K562 (cell line): ENCODE measurements around the gene SYNCRIP. TPM values are rescaled to one million over a fixed set of nuclear protein-coding genes. Genes with fewer than 3 reads are reported as not detected.

Experiments used
- ATAC-seq: fragments of 200-7000 bp; cut with Tn5 transposase; 3 replicates; pipeline ENCODE4 v1.9.1; 2020; ENCODE audit warnings: moderate library complexity
- BruUV-seq: library from RNA; stranded (reverse); fragments of 400-500 nt; replicated peaks from 2 replicates; lab custom pipeline; 2021; lab: Mats Ljungman, UMichigan
- CTCF ChIA-PET: fragments of 300-600 bp; formaldehyde crosslinking; extraction: SDS; loops from one replicate; lab custom pipeline; 2021; ENCODE audit warnings: low intra/inter-chr PET ratio; lab: Yijun Ruan, JAX
- POLR2A ChIA-PET: fragments of 300-600, 350-650 bp; sonication (Branson Sonifier 250); formaldehyde crosslinking; extraction: SDS; loops from one replicate; lab custom pipeline; 2021; ENCODE audit warnings: antibody characterized with exemption, inconsistent platforms; lab: Yijun Ruan, JAX
- DNase-seq, 4 experiments: peaks; one replicate each; pipeline versions ENCODE4 v3.0.0 to v3.0.0-alpha.2; 2011 to 2018; ENCODE audit warnings: low spot score in 3 of 4, mixed read lengths in 3 of 4; ENCODE audit errors: extremely low read depth in 1 of 4
- FAIRE-seq: peaks from 2 replicates; lab custom pipeline; 2011; peaks lifted over from hg19 to GRCh38; lab: Jason Lieb, UNC
- H2AFZ ChIP-seq: 2 replicates; pipeline ENCODE4 v1.6.0; 2011; ENCODE audit warnings: low read depth, low read length, control low read depth, inconsistent platforms
- H3K27ac ChIP-seq: fragments of 200-600 bp; 3 replicates; pipeline ENCODE4 v1.8.0; 2011; ENCODE audit warnings: low read depth, mild to moderate bottlenecking, control low read depth, inconsistent platforms, low read length, moderate library complexity, mixed read lengths; ENCODE audit errors: extremely low read depth
- H3K27me3 ChIP-seq, 2 experiments: fragments of 300-600 bp in 1 of 2; 2 replicates in 1 of 2; 3 replicates in 1 of 2; pipeline versions ENCODE4 v1.6.0 to v1.8.0; 2011; ENCODE audit warnings: inconsistent platforms in 2 of 2, low read length in 2 of 2, mild to moderate bottlenecking in 1 of 2, mixed read lengths in 1 of 2, moderate library complexity in 1 of 2; ENCODE audit not compliant: control insufficient read depth in 2 of 2, insufficient read depth in 2 of 2
- H3K36me3 ChIP-seq: fragments of 300-600 bp; 3 replicates; pipeline ENCODE4 v1.8.0; 2011; ENCODE audit warnings: mild to moderate bottlenecking, low read length, inconsistent platforms; ENCODE audit not compliant: control insufficient read depth, insufficient read depth
- H3K4me1 ChIP-seq, 2 experiments: fragments of 200-600 bp in 1 of 2; replicated peaks in 1 of 2; 2 replicates in 1 of 2; 3 replicates in 1 of 2; pipeline versions ENCODE4 v1.5.1 to v1.8.0; 2011; ENCODE audit warnings: inconsistent platforms in 2 of 2, low read length in 2 of 2, mild to moderate bottlenecking in 1 of 2, mixed read lengths in 1 of 2, moderate library complexity in 1 of 2; ENCODE audit not compliant: control insufficient read depth in 2 of 2, insufficient read depth in 2 of 2
- H3K4me2 ChIP-seq: 2 replicates; pipeline ENCODE4 v1.6.1; 2011; ENCODE audit warnings: low read length, control low read depth, inconsistent platforms, mixed read lengths; ENCODE audit not compliant: insufficient read depth
- H3K4me3 ChIP-seq: fragments of 200-600 bp; sonication (generic), shearing (Covaris generic); 2 replicates; pipeline ENCODE4 v1.5.1; 2016; ENCODE audit warnings: control low read depth, inconsistent platforms
- H3K79me2 ChIP-seq: fragments of 200-600 bp; 3 replicates; pipeline ENCODE4 v1.8.0; 2011; ENCODE audit warnings: low read length, inconsistent platforms; ENCODE audit not compliant: control insufficient read depth, insufficient read depth
- H3K9ac ChIP-seq, 2 experiments: 2 replicates each; pipeline versions ENCODE4 v1.6.0 to v1.6.1; 2011; ENCODE audit warnings: low read depth in 2 of 2, low read length in 2 of 2, control low read depth in 1 of 2, inconsistent platforms in 1 of 2, mild to moderate bottlenecking in 1 of 2, mixed read lengths in 1 of 2; ENCODE audit not compliant: insufficient read depth in 1 of 2
- H3K9me1 ChIP-seq: one replicate; pipeline ENCODE4 v1.6.0; 2011; ENCODE audit warnings: inconsistent platforms, mild to moderate bottlenecking, low read length, moderate library complexity; ENCODE audit not compliant: control insufficient read depth, insufficient read depth
- H3K9me3 ChIP-seq: replicated peaks from 2 replicates; pipeline ENCODE4 v1.5.1; 2011; ENCODE audit warnings: low read depth, low read length, inconsistent platforms; ENCODE audit not compliant: control insufficient read depth, insufficient read depth
- H4K20me1 ChIP-seq: replicated peaks from 2 replicates; pipeline ENCODE4 v1.6.1; 2011; ENCODE audit warnings: low read length, inconsistent platforms, mixed read lengths; ENCODE audit not compliant: control insufficient read depth, insufficient read depth
- FOXA3 ChIP-seq, 2 experiments: fragments of 450-650 bp in 1 of 2; sonication (generic) in 1 of 2; formaldehyde crosslinking; IDR thresholded peaks in 1 of 2; conservative IDR thresholded peaks in 1 of 2; 2 replicates each; pipeline versions ENCODE4 v1.4.0 to v1.8.0; 2020 to 2022; ENCODE audit warnings: mild to moderate bottlenecking in 2 of 2, missing genetic modification reagents in 1 of 2
- SAFB2 ChIP-seq: fragments of 200-400 bp; formaldehyde crosslinking; IDR thresholded peaks from 2 replicates; pipeline ENCODE4 v1.6.1; 2018; ENCODE audit warnings: borderline replicate concordance, low read length, low read depth, moderate library complexity; ENCODE audit not compliant: severe bottlenecking
- ZNF12 ChIP-seq: sonication (generic); formaldehyde crosslinking; IDR thresholded peaks from 2 replicates; pipeline ENCODE4 v1.4.0; 2020; ENCODE audit warnings: mild to moderate bottlenecking, missing genetic modification reagents
- WGBS: fragments of 100-300 bp; shearing (Covaris generic); methylation state at CpG from one replicate; pipeline ENCODE4 v1.1.6; 2016; ENCODE audit warnings: low coverage, mixed read lengths; ENCODE audit not compliant: insufficient coverage; ENCODE audit errors: missing lambda C conversion rate; 5-methylcytosine and 5-hydroxymethylcytosine counted together
- in situ Hi-C: fragments of 300-500 bp; cut with MboI; formaldehyde crosslinking; loops from 4 replicates; pipeline ENCODE4 v1.15.0; 2018; ENCODE audit warnings: inconsistent platforms, mixed read lengths
- intact Hi-C: fragments of 100-400 bp; cut with micrococcal nuclease; formaldehyde crosslinking; loops from 2 replicates; pipeline ENCODE4 v1.14.2; 2022
- polyA plus RNA-seq, 8 experiments: library from polyadenylated mRNA; depleted of rRNA in 4 of 8; stranded (reverse) in 5 of 8; unstranded in 3 of 8; fragments of >200 nt; fragmentation: Nextera tagmentation in 2 of 8; fragmentation: Illumina TruSeq in 1 of 8; extraction: Ambion mirVana in 2 of 8; extraction: Trizol in 1 of 8; gene quantifications; 2 replicates each; pipeline versions ENCODE4 v1.2.1 to v1.2.3, GENCODE V29; 2011 to 2014; ENCODE audit warnings: inconsistent platforms in 1 of 8, missing spikeins in 1 of 8
- total RNA-seq, 7 experiments: library from RNA; depleted of rRNA in 6 of 7; stranded (reverse); fragments of >200 nt in 6 of 7; fragmentation: Illumina TruSeq in 2 of 7; extraction: Trizol in 2 of 7; gene quantifications; 2 replicates each; pipeline versions ENCODE4 v1.2.1 to v1.2.3, GENCODE V29; 2011 to 2021; ENCODE audit warnings: low replicate concordance in 1 of 7
- TF ChIP-seq, protein P1 (sequence below): fragments of 250-450 bp; sonication (Bioruptor Pico); IDR thresholded peaks from 2 replicates; pipeline ENCODE4 v1.8.0; 2022; ENCODE audit warnings: inconsistent platforms, mild to moderate bottlenecking, moderate library complexity, borderline replicate concordance
- TF ChIP-seq, protein P2 (sequence below): sonication (generic); formaldehyde crosslinking; IDR thresholded peaks from 2 replicates; pipeline ENCODE4 v1.8.0; 2023; ENCODE audit warnings: mild to moderate bottlenecking, missing genetic modification reagents

Gene SYNCRIP
- total and polyA plus RNA-seq, 9 of the 15 experiments (the other 6 are each of a cell fraction or from before 2014, with no cell fraction given) = 46.5 to 295 (median 140) TPM

DNA sequence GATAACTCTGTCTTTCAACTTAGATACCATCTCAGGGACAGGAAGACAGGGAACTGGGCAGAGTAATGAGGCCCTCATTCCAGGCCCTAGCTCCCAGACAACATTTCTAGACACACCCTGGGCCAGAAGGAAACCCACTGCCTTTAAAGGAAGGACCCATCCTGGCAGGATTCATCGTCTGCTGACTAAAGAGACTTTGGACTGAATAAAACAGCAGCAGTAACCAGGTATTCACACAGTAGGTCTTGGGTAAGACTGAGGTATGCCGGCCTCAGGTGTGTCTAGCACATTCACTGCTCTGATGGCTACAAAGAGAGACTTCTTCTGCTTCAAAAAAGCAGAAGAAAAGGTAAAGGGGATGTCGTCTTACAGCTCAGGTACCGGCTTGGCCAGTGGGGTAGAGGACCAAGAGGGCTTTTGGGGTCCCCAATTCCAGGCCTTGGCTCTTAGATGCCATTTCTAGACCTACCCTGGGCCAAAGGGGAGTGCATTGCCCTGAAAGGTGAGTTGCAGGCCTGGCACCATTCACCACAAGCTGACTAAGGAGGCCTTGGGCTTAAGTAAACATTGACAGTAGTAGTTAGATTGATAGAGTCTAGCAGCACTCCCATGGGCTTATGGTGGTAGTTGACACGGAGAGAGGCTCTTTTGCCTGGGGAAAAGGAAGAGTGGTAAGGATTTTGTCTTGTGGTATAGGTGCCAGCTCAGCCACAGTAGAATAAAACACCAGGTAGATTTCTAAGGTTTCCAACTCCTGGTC is 62.4 kb downstream of the SYNCRIP start:
- Histone ChIP-seq H2AFZ (peak overlapping the region; percentile 15; the same call in 1 of the 2 replicates), H3K4me2 (peak overlapping the region; percentile 44), H3K9me3 (peaks cover 4% of the 10 kb centered on the region), H3K4me1 (peaks cover 8 to 26% of the 10 kb centered on the region in 2 experiments), H3K27me3 (no peaks in the 10 kb centered on the region), H3K36me3 (peaks cover 19% of the 10 kb centered on the region), H3K79me2 (peaks cover 87% of the 10 kb centered on the region), H3K4me3 (no peak overlapping the region), H4K20me1 (no peaks in the 10 kb centered on the region), H3K9ac (peak overlapping the region; percentile 42 to 81; a peak in 3 of 4 replicates), H3K27ac (peak overlapping the region; percentile 81), H3K9me1 (no peaks in the 10 kb centered on the region)
- no TSS peak for BruUV-seq
- DNase-seq (no peak), ATAC-seq (peak; percentile 22), FAIRE-seq (no peak)
- CTCF ChIA-PET = no interaction called here
- WGBS = 43% methylated on average over 5 of the region's 5 CpGs
- in situ Hi-C loops = no loop called here
- TF ChIP-seq, protein P1, sequence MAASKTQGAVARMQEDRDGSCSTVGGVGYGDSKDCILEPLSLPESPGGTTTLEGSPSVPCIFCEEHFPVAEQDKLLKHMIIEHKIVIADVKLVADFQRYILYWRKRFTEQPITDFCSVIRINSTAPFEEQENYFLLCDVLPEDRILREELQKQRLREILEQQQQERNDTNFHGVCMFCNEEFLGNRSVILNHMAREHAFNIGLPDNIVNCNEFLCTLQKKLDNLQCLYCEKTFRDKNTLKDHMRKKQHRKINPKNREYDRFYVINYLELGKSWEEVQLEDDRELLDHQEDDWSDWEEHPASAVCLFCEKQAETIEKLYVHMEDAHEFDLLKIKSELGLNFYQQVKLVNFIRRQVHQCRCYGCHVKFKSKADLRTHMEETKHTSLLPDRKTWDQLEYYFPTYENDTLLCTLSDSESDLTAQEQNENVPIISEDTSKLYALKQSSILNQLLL (CRISPR knock-in tag) = no peak
- TF ChIP-seq SAFB2 (no peak), ZNF12 (CRISPR knock-in tag) (0 out of 2 replicates have a peak, but pooled peaks have one; percentile 21), FOXA3 (CRISPR knock-in tag; conservative IDR thresholded peaks at IDR 0.05 in 1 of 2, IDR thresholded peaks at IDR 0.05 in 1 of 2) (peak; percentile 41 to 89; a peak in 2 of 4 replicates)
- TF ChIP-seq, protein P2, sequence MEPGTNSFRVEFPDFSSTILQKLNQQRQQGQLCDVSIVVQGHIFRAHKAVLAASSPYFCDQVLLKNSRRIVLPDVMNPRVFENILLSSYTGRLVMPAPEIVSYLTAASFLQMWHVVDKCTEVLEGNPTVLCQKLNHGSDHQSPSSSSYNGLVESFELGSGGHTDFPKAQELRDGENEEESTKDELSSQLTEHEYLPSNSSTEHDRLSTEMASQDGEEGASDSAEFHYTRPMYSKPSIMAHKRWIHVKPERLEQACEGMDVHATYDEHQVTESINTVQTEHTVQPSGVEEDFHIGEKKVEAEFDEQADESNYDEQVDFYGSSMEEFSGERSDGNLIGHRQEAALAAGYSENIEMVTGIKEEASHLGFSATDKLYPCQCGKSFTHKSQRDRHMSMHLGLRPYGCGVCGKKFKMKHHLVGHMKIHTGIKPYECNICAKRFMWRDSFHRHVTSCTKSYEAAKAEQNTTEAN = no peak
- POLR2A ChIA-PET = interaction anchor here (0.6 to 1.9 kb wide), 4 partner anchors 9 to 1924 kb away, joined by 3 to 14 read pairs (median 4); partner anchors contain the start of gene SNX14
- intact Hi-C loops = no loop called here
